K562 (cell line): ENCODE data around the gene MRI1.

Experiments used
- CREB1 ChIP-seq, 2 experiments: sonication (generic) in 1 of 2; formaldehyde crosslinking in 1 of 2; IDR thresholded peaks; 2 replicates each; pipeline versions ENCODE4 v1.6.1 to v1.8.0; 2012 to 2022; ENCODE audit warnings: inconsistent platforms in 1 of 2, mild to moderate bottlenecking in 1 of 2, missing genetic modification reagents in 1 of 2, moderate library complexity in 1 of 2
- EP300 ChIP-seq: IDR thresholded peaks from 2 replicates; pipeline ENCODE4 v1.6.1; 2012; ENCODE audit warnings: low read length, improper control_type of control experiment
- FOXK1 ChIP-seq: sonication (generic); formaldehyde crosslinking; IDR thresholded peaks from 2 replicates; pipeline ENCODE4 v1.8.0; 2022; ENCODE audit warnings: missing genetic modification reagents, mild to moderate bottlenecking, borderline replicate concordance
- GABPA ChIP-seq: fragments of 200-800 bp; sonication (Bioruptor generic); conservative IDR thresholded peaks from 2 replicates; pipeline ENCODE4 v1.6.1; 2016; ENCODE audit warnings: low read depth, missing genetic modification characterization, missing compliant biosample characterization
- HNRNPUL1 ChIP-seq: fragments of 200-400 bp; formaldehyde crosslinking; IDR thresholded peaks from 2 replicates; pipeline ENCODE4 v1.6.1; 2017; ENCODE audit warnings: low read length
- POLR2A ChIP-seq: fragments of 450-650 bp; conservative IDR thresholded peaks from 2 replicates; pipeline ENCODE4 v1.6.1; 2016
- SMARCA4 ChIP-seq: fragments of 450-650 bp; IDR thresholded peaks from 2 replicates; pipeline ENCODE4 v1.6.1; 2016
- ZNF121 ChIP-seq: sonication (generic); formaldehyde crosslinking; conservative IDR thresholded peaks from 2 replicates; pipeline ENCODE4 v1.8.0; 2022; ENCODE audit warnings: missing genetic modification reagents
- ZNF274 ChIP-seq: IDR thresholded peaks from 2 replicates; pipeline ENCODE4 v1.6.1; 2011; ENCODE audit warnings: low read depth, mild to moderate bottlenecking, low read length, moderate library complexity, borderline replicate concordance
- TF ChIP-seq, protein P1 (sequence below): sonication (generic); formaldehyde crosslinking; IDR thresholded peaks from 2 replicates; pipeline ENCODE4 v1.8.0; 2022; ENCODE audit warnings: mild to moderate bottlenecking, missing genetic modification reagents
- TF ChIP-seq, protein P2 (sequence below), 3 experiments: IDR thresholded peaks in 2 of 3; conservative IDR thresholded peaks in 1 of 3; 2 replicates each; pipeline ENCODE4 v1.5.1; 2011 to 2012; ENCODE audit warnings: low read length in 3 of 3, mild to moderate bottlenecking in 3 of 3, control low read depth in 2 of 3, improper control_type of control experiment in 1 of 3, inconsistent platforms in 1 of 3, low read depth in 1 of 3, mixed read lengths in 1 of 3, moderate library complexity in 1 of 3; ENCODE audit not compliant: insufficient read depth in 2 of 3
- TF ChIP-seq, protein P3 (sequence below): sonication (generic); formaldehyde crosslinking; IDR thresholded peaks from 2 replicates; pipeline ENCODE4 v1.5.0; 2020; ENCODE audit warnings: missing genetic modification reagents

- TF ChIP-seq, protein P1, sequence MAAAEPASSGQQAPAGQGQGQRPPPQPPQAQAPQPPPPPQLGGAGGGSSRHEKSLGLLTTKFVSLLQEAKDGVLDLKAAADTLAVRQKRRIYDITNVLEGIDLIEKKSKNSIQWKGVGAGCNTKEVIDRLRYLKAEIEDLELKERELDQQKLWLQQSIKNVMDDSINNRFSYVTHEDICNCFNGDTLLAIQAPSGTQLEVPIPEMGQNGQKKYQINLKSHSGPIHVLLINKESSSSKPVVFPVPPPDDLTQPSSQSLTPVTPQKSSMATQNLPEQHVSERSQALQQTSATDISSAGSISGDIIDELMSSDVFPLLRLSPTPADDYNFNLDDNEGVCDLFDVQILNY: no peak
- no peak for TF ChIP-seq POLR2A
- TF ChIP-seq, protein P2, sequence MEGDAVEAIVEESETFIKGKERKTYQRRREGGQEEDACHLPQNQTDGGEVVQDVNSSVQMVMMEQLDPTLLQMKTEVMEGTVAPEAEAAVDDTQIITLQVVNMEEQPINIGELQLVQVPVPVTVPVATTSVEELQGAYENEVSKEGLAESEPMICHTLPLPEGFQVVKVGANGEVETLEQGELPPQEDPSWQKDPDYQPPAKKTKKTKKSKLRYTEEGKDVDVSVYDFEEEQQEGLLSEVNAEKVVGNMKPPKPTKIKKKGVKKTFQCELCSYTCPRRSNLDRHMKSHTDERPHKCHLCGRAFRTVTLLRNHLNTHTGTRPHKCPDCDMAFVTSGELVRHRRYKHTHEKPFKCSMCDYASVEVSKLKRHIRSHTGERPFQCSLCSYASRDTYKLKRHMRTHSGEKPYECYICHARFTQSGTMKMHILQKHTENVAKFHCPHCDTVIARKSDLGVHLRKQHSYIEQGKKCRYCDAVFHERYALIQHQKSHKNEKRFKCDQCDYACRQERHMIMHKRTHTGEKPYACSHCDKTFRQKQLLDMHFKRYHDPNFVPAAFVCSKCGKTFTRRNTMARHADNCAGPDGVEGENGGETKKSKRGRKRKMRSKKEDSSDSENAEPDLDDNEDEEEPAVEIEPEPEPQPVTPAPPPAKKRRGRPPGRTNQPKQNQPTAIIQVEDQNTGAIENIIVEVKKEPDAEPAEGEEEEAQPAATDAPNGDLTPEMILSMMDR (IDR thresholded peaks at IDR 0.05 in 2 of 3, conservative IDR thresholded peaks at IDR 0.05 in 1 of 3; ENCODE audit: insufficient read depth in 2 of 3, low read depth in 1 of 3, low read length in 3 of 3): no peak
- TF ChIP-seq, protein P3, sequence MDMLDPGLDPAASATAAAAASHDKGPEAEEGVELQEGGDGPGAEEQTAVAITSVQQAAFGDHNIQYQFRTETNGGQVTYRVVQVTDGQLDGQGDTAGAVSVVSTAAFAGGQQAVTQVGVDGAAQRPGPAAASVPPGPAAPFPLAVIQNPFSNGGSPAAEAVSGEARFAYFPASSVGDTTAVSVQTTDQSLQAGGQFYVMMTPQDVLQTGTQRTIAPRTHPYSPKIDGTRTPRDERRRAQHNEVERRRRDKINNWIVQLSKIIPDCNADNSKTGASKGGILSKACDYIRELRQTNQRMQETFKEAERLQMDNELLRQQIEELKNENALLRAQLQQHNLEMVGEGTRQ: no peak
- no peak for TF ChIP-seq SMARCA4
- no peak for TF ChIP-seq ZNF121 (CRISPR knock-in tag)
- TF ChIP-seq HNRNPUL1: no peak
- TF ChIP-seq GABPA (tag): no peak
- no peak for TF ChIP-seq CREB1 (IDR thresholded peaks at IDR 0.05)
- TF ChIP-seq CREB1 (CRISPR knock-in tag; IDR thresholded peaks at IDR 0.05): no peak
- TF ChIP-seq FOXK1 (CRISPR knock-in tag): no peak
- TF ChIP-seq EP300: no peak
- no peak for TF ChIP-seq ZNF274
Observed at GRCh38 chr19:13727798-13728197, 36.5 kb upstream of the MRI1 start.
